NCI-H2196 treated with DMSO at 0.1 percent for 48 hours (cell line): ENCODE results near the gene TMEM131L.
A peak's percentile ranks its signal among the peaks of the same experiment; 100 is the strongest.

ENCODE experiments used
- DNase-seq: peaks from one replicate; lab custom pipeline; 2025; ENCODE audit not compliant: unreplicated experiment; lab: John Stamatoyannopoulos, UW

Gene TMEM131L

DNA sequence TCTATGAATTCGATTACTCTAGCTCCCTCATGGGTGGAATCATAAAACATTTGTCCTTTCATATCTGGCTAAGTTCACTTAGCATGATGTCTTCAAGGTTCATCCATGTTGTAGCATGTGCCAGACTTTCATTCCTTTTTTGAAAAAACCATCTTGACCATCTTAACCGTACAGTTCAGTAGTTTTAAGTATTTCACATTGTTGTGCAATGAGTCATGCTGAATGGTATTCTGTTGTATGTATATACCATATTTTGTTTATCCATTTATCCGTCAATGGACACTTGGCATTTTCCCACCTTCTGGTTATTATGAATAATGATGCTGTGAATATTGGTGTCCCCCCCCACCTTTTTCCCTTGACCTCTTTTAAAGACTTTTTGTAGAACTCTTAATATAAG lies 145.5 kb downstream of the TMEM131L start:
- no peak for DNase-seq

DNA sequence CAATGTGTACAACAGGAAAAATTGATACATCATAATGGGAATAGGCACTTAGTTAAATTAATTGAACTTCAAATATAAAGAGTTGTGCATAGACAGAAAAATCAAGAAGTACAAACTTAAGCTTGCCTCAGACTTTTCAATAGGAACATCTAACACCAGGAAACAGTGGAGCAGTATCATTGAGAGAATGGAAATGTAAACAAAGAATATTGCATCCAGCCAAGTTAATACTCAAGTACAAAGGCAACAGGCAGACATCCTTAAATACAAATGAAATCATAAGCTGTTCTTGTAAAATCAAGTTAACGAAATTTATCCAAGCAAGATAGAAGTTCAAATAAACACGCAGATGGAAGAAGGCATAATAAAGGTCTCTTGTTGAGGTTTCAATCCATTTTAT lies 146.7 kb downstream of the TMEM131L start:
- no peak for DNase-seq

GRCh38 chr4:153616006-153616555 lies 149.9 kb downstream of the TMEM131L start:
- no peak for DNase-seq

DNA sequence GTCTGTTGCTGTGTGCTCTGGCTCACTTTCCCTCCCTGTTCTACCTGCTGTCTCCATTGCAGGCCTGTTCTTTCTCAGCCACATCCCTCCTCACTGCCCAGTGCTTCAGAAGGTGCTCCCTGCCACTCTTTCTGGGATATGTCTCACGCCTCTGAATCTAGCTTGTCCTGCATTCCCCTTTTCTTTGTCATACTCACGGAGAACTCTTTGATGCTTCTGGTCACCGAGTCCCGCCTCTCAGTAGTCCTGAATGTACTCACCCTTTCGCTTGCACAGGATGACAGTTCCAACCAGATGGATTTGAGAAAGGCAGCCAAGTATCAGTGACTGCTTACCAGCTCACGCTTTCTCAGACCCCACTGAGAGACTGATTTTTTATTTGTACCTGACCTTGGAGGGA lies 152.7 kb downstream of the TMEM131L start:
- no peak for DNase-seq

DNA sequence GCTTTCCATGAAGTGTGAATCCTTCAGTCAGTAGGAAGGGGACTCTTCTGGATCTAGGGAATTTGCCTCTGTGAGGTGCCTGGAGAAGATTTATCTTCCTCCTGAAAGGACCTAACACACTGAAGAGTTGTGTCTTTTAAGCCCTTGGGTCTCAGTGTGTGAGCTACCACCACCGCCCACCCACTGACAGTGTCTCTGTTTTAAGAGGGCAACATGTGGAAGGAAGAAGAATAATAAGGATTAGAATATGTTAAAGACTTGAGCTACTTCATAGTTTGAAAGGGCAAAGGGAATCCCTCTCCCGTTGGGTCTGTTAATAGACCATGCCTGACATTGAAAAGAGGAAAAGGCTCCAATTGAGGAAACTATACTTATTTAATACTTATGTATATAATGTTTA lies 153.7 kb downstream of the TMEM131L start:
- no peak for DNase-seq

- DNase-seq = no peak
Measured at GRCh38 chr4:153620352-153620751, 154.2 kb downstream of the TMEM131L start.

DNA sequence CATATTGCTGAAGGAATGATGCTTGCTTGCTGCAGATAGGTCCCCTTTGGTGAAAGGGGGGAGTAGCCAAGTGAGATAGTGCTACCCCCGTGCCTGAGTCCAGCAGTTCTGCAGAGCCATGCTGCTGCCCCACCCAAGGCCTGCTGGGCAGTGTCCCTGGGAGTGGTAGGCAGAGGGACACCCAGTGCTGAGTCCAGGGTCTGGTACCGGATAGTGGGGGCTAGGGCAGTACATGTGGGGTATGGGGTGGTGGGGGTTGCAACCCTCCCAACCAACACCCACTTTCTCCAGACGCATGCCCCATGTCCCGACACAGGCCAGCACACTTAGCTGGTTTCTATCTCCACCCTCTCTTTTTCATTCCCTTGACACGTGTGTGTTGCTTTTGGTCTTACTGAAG lies 155.9 kb downstream of the TMEM131L start:
- no peak for DNase-seq

- DNase-seq = no peak
Measured at GRCh38 chr4:153622778-153623240, 156.6 kb downstream of the TMEM131L start.

GRCh38 chr4:153623491-153623890 lies 157.3 kb downstream of the TMEM131L start:
- no peak for DNase-seq

GRCh38 chr4:153628796-153629315 lies 162.7 kb downstream of the TMEM131L start:
- no peak for DNase-seq

GRCh38 chr4:153629776-153630175 lies 163.6 kb downstream of the TMEM131L start:
- no peak for DNase-seq

DNA sequence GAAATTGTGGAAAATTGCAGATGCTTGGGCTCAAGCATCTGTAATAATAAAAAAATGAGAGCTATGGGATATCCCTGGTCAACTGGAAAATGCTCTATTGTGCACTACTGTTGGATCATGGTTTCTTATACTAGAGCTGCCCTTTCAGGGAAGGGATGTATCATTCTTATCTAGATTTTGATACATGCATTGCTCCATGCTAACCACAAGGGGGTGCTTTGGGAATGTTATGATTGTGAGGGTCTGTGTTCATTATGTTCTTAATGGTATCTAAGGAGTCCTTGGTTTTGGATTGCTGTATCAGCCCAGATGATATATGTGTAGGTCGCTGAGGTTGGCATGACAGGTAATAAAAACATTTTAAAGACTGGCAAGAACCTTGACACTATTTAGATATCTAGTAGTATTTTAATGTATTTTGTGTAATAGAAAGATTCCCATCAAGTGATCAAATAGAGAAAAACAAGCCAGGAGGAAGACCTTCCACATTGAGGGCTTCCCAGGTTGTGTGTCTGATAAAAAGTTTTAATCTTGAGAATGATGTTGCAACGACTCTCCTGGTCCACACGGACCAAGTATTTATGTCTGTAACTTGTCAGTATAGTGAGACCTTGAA lies 168.7 kb downstream of the TMEM131L start:
- DNase-seq = no peak

DNA sequence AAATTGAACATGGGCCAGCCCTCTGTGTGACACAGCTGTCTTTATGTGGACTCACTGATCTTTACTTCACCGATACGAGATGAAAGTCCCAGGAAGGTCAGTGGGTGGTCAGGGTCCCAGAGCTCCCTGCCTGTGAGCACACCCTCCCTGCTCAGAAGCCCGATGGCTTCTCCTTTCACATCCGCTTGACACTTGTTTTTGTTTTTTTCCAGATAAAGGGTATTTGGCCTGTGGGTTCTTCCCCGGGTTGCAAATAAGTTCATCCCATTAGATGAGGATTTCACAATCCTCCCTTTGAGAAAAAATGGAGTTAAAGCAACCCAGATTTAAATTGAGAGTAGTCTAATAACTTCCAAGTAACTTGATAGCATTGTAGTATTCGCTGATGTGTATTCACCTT lies 169.7 kb downstream of the TMEM131L start:
- DNase-seq = no peak

DNA sequence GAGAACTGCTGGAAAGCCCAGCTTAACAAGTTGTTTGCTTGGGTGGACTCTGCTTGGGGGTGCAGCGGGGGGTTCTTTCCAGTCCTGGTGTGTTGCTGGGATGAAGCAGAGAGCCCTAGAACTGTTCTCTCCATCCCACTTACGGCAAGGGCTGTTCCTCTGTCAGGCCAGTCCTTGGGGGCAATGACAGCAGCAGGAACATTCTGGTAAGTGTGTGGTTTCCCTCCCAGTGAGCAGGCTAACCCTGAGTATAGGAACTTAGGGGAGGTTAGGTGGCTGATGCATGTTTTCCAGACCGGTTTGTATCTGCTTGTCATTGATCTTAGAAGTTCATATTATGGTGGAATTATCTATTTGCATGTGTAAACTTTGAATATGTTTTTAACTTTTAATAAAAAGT lies 171.0 kb downstream of the TMEM131L start:
- no peak for DNase-seq

- DNase-seq = no peak
Measured at GRCh38 chr4:153638011-153638410, 171.9 kb downstream of the TMEM131L start.

DNA sequence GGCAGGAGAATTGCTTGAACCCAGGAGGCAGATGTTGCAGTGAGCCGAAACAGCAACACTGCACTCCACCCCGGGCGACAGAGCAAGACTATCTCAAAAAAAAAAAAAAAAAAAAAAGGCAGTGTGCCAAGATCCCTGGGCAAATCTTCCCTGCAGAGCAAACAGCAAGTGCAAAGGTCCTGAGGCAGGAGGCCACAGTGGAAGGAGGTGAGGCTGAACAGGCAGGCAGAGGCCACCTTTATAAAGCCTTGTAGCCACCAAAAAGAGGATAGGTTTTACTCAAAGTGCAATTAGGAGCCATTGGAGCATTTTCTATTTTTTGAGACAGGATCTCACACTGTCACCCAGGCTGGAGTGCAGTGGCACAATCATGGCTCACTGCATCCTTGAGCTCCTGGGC lies 172.8 kb downstream of the TMEM131L start:
- no peak for DNase-seq

DNA sequence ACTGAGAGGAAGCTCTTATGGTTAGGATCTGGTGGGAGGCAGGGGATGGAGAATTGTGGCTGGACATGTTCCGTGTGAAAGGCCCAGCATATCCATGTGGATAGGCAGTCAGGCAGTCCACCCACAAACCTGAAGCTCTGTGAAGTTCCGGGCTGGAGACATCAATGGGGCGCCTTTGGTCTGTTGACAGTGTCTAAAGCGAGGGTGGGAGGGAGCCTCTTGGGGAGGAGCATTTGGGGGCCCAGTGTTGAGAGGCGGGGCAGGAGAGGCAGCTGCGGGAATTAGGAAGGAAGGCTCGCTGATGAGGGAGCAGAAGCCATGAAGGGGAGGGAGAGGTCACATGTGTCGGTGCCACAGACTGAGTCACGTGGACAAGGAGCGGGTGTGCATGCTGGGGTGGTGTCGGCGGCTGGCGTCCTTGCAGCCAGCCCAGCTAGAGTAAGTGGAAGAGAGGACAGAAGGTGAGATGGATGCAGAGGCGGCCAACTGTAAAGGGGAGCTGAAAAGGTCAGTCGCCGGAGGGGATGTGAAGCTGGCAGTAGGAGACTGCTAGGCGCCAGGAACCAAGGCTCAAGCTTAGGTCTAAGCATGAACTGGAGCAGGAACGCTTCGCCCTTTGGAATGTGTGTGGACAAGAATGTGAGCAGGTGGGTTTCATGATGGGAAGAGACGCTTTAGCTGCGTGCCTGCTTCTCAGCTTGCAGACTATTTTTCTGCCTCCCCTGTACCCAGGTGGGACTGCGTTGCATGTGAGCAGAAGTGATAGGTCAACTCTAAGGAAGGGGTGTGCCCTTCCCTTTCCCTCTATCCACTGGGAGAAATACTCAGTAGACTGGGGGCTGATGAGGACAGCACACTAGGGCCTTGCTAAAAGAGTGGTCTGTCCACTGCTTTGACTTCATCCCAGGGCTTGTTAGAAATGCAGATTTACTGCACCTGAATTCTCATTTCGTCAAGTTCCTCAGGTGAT lies 174.0 kb downstream of the TMEM131L start:
- DNase-seq = no peak

- DNase-seq = no peak
Measured at GRCh38 chr4:153641532-153641931, 175.4 kb downstream of the TMEM131L start.

DNA sequence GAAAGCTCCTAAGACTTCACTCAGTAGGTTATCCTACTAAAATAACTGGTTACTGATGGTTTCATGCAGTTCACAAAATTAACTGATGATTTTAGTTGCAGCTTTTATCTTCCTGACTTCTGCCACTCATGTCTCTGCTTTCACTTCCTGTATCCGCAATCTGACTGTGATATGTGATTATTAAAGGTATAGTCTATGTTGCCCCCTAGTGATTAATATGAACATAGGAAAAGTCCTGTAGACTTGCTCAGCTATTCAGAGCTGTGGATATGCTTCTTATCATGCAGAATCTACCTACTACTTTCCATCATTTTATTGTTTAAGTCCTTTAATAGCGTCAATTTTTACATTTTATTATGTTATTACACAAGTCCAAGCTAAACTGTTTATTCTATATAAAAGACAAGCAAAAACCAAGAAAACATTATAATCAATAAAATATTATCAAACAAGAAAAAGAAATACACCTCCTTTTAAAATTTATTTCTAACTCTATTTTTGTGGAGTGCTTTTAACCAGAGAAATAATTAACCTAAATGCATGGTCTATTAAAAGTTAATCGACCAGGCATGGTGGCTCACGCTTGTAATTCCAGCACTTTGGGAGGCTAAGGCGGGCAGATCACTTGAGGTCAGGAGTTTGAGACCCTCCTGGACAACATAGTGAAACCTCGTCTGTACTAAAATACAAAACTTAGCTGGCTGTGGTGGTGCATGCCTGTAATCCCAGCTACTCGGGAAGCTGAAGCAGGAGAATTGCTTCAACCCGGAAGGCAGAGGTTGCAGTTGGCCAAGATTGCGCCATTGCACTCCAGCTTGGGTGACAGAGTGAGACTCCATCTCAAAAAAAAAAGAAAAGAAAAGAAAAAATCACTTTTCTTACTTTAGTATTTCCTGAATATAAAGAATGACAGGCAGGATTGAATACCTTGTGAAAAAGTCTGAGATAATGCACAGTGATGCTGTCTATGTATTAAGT lies 177.5 kb downstream of the TMEM131L start:
- DNase-seq = peak; percentile 38

GRCh38 chr4:153645183-153645582 lies 179.0 kb downstream of the TMEM131L start:
- no peak for DNase-seq

DNA sequence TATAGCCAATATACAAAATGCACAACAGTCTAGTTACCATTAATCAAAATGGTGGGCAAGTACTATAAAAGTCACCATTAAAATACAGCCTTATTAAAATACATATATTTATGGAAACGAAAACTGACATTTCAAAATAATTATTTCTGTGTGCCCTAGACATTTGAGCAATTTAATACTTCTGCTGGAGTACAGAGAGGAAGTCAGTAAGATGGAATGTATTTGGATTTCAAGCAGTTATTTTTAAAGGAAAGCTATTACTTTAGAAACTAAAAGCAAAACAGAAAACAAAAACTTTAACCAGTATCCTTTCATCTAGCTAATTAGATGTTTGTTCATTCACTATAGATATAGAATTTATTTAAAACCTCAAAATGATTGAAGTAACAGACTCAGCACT lies 180.1 kb downstream of the TMEM131L start:
- DNase-seq = no peak
